Activated CD4-positive, CD25-positive, alpha-beta regulatory T cell treated with anti-CD3 and anti-CD28 coated beads, Interleukin-2, amount 50 U/mL, for 16 hours (primary cell): ENCODE data around the gene OTX1.

Experiments used
- DNase-seq: peaks from one replicate; pipeline ENCODE4 v3.0.0-alpha.2; 2020; ENCODE audit warnings: low read depth, low spot score

OTX1 gene

GRCh38 chr2:63047321-63048279 is 3.0 kb upstream of the OTX1 start:
- DNase-seq: no peak

DNA sequence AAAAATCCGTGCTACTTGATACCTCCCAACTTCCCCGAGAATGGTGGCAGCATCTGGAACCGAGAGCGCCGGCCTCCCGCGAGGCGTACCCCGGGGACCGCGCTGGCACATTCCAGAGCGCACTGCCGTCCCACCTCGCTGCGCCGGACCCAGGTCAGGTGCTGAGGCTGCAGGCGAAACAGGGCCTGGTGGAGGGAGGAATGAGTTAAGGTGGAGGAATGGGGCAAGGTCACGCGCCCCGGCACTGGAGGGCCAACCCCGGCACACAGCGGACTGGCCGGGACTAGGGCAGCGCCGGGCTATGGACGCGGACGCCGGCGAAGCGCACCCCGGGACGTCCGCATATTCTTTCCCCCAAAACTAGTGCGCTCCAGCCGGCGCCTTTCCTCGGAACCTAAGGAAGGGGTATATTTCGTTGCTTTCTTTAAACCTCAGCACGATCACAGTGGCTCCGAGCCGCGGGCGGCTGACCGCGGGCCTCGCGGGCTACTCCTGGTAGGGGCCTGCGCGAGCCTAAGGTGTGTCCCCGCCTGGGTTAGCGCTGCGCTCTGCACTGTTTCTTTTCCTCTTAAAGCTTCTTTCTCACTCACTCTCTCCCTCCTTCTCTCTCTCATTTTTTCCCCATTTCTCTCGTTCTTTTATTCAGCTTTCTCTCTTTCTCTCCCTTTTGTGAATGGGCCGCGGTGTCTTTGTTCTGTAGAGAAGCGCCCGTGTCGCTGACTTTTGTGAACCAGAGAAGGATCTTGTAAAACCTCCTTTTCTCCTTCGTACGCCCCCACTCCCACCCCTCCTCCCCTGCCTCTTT is 2.1 kb upstream of the OTX1 start:
- no peak for DNase-seq

DNA sequence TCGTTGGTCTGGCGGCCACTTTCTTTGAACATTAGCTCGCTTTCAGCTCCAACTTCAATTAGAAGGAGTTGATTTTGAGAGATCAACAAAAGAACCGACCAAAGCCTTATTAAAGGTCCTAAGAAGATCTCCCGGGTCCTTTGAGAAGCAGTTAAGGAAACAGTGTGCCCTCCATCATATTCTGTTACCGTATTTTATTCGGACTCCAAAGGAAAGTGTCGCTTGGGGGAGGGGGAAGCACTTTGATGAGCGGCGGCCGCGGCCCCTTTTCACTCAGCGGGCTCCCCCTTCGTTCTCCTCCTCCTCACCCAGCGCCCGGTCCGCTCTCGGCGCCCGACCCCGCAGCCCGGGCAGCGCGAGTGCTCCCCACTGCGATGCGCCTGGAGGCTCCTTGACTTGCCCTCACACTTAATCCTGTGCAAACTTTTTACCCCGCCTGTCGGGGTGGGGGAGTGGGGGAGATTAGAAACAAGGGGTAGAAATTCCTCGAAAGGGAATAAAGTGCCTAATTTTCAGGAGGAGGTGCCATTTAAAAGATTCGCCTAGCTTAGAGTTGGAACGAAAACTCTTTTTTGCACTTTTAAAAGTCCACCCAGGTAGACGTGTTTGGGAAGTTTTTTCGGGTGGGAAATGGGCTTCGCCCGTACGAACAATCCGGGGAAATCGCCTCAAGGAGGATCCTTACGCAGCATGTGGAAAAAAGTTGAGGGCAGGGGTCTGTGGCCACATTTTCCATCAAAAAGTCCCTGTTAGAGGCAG is 1.2 kb upstream of the OTX1 start:
- no peak for DNase-seq

DNA sequence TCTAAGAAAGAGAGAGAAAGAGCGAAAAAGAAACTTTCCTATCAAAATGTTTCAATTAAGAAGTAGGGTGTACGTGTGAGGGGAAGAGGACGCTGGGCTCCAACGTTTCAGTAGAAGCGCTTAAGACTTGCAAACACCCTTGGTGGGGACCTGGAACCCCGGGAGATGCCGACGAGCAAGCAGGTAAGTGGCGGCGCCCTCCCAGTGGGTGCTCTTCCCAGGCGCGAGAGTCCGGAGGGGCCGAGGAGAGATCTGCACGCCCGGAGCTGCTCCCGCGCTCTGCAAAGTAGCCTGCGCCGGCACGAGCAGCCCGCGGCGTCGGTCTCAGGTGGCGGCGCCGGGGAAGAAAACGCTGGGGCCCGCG is 678 bp upstream of the OTX1 start:
- no peak for DNase-seq

GRCh38 chr2:63051042-63051794 is 588 bp downstream of the OTX1 start:
- DNase-seq: no peak

DNA sequence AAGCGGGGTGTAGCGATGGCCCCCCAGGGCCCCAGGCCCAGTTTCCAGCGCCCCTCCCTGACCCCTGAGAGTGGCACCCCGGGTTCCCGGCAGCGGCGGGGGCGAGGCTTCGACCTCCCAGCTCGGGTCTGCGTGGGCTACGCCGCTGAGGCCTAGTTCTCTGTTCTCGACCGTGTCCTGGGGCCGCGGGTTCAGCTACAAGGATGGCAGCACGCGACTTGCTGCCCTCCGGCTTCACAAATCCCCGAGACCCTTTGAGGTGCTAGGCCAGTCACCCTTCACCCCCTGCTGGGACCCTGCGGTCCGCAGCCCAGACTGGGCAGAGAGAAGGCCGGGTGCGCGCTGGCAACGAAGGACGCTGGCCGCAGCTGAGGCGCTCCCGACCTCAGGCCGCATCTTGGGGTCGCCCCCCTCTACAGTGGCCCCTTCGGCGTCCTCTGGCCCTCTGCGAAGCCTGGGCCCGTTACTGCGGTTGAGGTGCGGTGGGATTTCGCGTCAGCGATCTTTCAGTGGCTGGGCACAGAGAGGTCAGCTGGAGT is 1.2 kb downstream of the OTX1 start:
- no peak for DNase-seq

DNA sequence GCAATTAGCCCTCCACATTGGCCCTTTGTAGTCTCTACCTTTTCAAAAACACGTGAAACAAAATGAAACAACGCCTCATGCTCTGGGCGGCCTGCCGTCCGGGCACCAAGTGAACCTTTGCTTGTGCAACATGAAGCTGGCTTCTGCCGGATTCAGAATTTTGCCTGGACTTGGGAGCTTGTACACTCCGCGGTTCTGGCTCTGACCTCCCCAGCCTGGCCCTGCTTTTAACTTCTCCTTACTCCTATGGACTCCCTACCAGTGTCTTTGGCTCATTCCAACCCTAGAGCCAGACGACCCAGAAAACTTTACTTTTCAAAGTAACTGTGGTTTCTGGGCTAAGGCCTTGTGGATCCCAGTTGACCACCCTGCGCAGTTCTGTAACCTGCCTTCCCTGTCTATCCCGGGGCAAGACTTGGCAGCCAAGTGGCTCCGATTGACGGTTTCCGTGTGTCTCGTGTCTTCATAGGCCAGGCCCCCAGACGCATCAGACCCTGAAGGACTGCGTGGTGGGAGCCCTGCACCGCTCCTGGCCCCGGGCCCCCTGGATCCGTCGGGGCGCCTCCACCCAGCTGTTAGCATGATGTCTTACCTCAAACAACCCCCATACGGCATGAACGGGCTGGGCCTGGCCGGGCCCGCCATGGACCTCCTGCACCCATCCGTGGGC is 1.9 kb downstream of the OTX1 start:
- DNase-seq: no peak

DNA sequence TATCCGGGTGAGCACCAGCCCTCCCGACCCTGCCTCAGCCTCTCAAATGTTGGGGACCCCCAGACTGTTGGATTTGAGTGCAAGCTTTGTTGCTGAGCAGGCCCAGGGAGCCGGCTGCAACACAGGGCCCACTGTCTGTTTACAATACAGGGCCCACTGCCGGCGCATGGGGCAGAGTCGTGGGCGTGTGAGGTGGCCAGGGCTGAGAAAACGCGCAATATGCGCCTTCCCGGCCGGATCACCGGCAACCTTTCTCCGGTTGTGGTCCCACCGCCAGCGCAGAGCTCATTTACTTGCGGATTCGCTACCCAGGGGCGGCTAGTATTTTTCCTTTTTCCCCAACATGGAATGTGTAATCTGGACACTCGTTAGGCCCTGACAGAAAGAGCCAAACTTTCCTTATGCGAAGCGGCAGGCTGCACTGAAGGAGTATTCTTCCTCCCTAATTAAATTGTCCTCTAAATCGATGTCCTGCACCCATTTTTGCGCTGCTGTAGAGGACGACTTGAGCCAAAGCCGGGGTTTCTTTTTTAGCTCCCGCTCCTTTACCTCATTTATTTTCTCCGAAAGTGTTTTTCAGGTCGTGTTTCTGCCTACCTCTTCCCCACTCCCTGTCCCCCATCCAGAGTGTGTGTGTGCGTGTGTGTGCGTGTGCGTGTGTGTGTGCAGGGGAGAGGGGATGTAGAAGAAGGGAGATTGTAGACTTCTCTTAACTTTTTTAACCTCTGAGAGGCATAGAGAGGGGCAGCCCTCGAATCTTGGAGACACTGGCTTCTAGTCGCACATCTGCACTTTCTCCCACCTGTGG is 2.7 kb downstream of the OTX1 start:
- no peak for DNase-seq

DNA sequence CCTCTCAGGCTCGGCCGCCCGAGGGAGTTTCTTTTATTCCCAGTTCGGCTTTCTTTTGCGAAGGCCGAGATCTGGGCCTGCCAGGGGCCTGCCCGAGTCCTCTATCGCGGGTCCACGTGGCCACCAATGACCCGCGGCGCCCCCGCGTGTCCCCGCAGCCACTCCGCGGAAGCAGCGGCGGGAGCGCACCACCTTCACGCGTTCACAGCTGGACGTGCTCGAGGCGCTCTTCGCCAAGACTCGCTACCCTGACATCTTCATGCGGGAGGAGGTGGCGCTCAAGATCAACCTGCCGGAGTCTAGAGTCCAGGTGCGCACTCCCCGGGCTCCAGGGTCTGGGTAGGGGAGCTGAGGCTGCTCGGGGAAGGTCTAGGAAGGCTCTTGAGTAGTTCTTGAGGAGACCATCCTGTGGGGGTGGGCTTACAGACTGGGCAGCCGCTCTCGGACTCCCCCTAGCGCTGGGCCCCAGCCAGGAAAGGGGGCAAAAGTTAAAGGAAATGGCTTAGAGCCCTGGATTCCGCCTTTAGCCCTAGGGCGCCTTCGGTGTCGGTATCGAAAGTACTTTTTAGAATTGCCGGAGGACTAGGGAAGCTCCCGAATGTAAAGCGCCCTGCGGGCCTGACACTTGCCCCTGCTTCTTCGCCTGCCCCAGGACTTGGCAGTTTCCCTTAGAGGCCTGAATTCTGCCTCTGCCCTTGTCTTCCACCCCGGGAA is 3.4 kb downstream of the OTX1 start:
- no peak for DNase-seq

DNA sequence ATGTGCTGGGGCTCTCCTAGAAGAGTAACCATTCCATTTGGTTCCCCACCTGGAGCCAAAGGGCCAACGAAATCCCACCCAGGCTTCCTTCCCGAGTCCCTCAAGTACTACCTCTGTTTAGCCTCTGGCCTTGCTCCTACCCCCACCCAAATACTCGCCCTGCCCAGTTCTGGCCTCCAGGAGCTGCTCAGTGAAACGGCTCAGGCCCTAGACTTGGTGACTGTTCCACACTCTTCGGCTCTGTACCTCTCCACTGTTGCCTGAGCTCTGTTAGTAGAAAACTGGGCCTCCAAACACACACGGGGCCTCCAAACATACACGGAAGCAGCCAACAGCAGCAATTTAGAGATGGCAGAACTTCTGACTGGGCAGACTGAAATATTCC is 4.2 kb downstream of the OTX1 start:
- no peak for DNase-seq

GRCh38 chr2:63055226-63056106 is 4.8 kb downstream of the OTX1 start:
- DNase-seq: no peak

DNA sequence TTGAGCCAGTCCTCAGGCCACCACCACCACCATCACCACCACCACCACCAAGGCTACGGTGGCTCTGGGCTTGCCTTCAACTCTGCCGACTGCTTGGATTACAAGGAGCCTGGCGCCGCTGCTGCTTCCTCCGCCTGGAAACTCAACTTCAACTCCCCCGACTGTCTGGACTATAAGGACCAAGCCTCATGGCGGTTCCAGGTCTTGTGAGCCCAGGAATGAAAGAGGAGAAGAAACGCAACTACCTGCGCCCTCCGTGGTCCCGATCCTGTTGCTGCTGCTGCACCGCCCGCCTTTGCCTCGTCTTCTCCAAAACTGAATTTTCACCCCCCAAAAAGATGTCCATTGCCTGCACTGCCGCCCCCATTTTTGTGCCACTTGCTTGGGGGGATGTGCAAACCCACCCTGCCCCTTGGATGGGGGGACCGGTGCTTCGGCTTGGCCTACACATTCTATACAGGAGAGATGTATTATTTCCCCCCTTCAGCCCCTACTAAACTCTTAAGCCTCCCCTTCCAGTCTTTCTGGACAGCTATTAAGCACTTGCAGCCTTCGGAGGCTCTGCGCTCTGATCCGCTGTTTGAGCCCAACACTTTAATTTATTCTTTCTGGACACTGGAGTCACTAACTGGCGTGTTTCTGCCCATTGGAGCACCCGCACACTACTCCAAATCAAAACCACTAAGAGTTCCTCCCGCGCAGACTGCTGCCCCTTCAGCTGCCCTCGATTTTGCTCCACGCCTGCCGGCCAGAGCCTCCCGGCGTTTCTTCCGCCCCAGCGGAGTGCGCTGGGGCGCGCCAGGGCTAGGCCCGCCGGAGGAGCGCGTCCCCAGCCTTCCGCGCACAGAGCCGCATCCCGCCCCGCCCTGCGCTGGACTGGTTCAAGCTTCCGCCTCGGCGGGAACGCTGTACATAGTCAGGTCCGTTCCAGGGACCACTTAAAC is 5.7 kb downstream of the OTX1 start:
- no peak for DNase-seq

DNA sequence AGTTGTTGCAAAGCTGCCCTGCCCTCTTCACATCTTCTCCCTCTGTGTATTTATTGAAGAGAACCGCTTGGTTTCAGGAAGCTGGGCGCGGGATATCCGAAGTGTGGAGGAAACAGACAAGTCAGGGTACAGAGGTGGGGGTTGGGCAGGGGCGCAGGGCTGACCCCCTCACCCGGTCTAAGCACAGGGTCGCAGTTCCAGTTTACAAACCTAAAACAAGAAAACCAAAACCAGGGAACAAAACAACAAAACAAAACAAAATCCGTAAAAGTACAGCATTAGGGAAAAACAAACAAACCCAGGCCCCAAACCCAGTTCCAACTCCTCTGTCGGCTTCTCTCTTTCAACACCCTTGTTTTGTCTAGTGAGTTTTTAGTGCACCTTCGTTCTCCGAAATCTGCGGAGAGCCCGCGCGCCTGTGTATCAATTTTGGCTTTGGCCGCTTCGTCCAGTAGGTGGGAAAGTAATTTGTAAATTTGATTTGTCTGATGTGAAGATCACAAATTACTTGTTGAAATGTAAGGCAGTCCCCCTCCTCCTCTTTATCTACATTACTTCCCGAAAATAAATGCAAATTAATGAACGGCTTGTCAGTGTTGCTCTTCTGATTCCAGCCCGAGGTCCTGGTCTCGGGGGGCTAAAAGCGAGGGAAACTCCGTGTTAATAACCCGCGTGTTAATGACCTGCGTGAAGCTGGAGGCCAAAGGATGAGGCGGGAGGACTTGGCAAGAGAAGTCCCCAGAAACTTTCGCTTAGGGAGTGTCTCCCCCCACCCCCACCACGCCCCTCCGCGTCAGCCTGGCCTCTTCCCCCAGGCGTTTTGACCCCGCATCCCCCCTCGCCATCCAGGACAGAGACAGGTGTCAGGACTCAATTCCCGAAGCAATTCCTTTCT is 6.9 kb downstream of the OTX1 start:
- DNase-seq: no peak

- no peak for DNase-seq
Measured at GRCh38 chr2:63058144-63058920, 7.7 kb downstream of the OTX1 start.
